Osteoblast (primary cell): ENCODE measurements around the gene PDE8B. TPM values are rescaled to one million over a fixed set of nuclear protein-coding genes. Genes with fewer than 3 reads are reported as not detected.
A peak's percentile ranks its signal among the peaks of the same experiment; 100 is the strongest.

Experiments
- DNase-seq: peaks from one replicate; pipeline ENCODE4 v3.0.0; 2011; ENCODE audit warnings: low spot score, mixed read lengths; ENCODE audit not compliant: insufficient read length; ENCODE audit errors: missing footprints
- H2AFZ ChIP-seq: 2 replicates; pipeline ENCODE4 v1.6.0; 2011; ENCODE audit warnings: mild to moderate bottlenecking, low read length
- H3K27ac ChIP-seq: 2 replicates; pipeline ENCODE4 v1.5.1; 2011; ENCODE audit warnings: mild to moderate bottlenecking, low read depth, low read length, moderate library complexity
- H3K27me3 ChIP-seq: 2 replicates; pipeline ENCODE4 v1.6.0; 2012; ENCODE audit warnings: mild to moderate bottlenecking, control low read depth, inconsistent platforms, low read length, moderate library complexity; ENCODE audit not compliant: insufficient read depth
- H3K36me3 ChIP-seq: 2 replicates; pipeline ENCODE4 v1.5.1; 2011; ENCODE audit warnings: mild to moderate bottlenecking, low read length, control low read depth, moderate library complexity; ENCODE audit not compliant: insufficient read depth
- H3K4me1 ChIP-seq: 2 replicates; pipeline ENCODE4 v1.5.1; 2011; ENCODE audit warnings: mild to moderate bottlenecking, low read length, control low read depth, moderate library complexity; ENCODE audit not compliant: insufficient read depth
- H3K4me2 ChIP-seq: 2 replicates; pipeline ENCODE4 v1.6.0; 2011; ENCODE audit warnings: mild to moderate bottlenecking, low read length; ENCODE audit not compliant: insufficient read depth
- H3K4me3 ChIP-seq: fragments of 200-600 bp; sonication (generic); 3 replicates; pipeline ENCODE4 v1.5.1; 2012; ENCODE audit warnings: mild to moderate bottlenecking, low read length, inconsistent platforms; ENCODE audit not compliant: insufficient read depth
- H3K79me2 ChIP-seq: 2 replicates; pipeline ENCODE4 v1.6.0; 2012; ENCODE audit warnings: mild to moderate bottlenecking, low read length, control low read depth, inconsistent platforms; ENCODE audit not compliant: insufficient read depth
- H3K9me3 ChIP-seq: 2 replicates; pipeline ENCODE4 v1.5.1; 2011; ENCODE audit warnings: low read depth, low read length, control low read depth
- H4K20me1 ChIP-seq: 2 replicates; pipeline ENCODE4 v1.6.0; 2012; ENCODE audit warnings: mild to moderate bottlenecking, low read length, control low read depth; ENCODE audit not compliant: insufficient read depth
- total RNA-seq: library from RNA; depleted of rRNA; stranded (reverse); fragments of >200 nt; gene quantifications from 2 replicates; pipeline ENCODE4 v1.2.3, GENCODE V29; 2012
- TF ChIP-seq, protein P1 (sequence below): IDR thresholded peaks from 2 replicates; pipeline ENCODE4 v1.5.1; 2011; ENCODE audit warnings: mild to moderate bottlenecking, low read depth, low read length, moderate library complexity; ENCODE audit errors: extremely low read depth

Gene PDE8B
- total RNA-seq, 1 donor = under 0.01 TPM

DNA sequence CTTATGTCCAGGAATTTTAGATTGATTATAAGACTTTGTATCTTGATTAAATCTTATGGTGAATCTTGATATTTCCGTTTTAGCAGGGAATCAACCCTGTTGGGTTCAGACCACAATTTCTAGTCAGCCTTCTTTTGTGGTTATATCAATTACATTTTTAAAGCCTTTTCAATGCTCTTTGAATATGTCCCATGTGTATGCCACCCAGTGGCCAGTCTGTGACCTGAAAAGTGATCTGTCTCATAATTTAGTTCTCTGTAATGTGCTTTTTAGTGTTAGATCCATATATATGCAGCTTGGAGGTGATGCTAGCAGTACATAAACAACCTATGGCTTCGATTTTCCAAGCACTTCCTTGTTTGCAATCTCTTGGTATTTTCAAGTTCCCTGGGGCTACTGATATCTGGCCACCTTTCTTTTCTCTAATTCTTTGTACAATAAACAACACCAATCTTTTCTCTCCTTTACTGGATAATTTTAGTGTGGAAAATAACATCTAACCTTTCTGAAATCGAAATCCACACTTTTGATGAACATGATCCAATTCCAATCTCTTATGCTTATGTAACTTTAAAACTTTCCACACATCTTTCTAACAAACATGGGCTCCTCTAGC lies 28.8 kb downstream of the PDE8B start:
- H2AFZ ChIP-seq = no peak overlapping the region
- H3K4me2 ChIP-seq = no peak overlapping the region
- no peak overlapping the region for H3K4me3 ChIP-seq
- no peaks in the 10 kb centered on the region for H3K36me3 ChIP-seq
- H3K27me3 ChIP-seq = peaks cover 6% of the 10 kb centered on the region
- H3K4me1 ChIP-seq = no peaks in the 10 kb centered on the region
- no peaks in the 10 kb centered on the region for H4K20me1 ChIP-seq
- TF ChIP-seq, protein P1, sequence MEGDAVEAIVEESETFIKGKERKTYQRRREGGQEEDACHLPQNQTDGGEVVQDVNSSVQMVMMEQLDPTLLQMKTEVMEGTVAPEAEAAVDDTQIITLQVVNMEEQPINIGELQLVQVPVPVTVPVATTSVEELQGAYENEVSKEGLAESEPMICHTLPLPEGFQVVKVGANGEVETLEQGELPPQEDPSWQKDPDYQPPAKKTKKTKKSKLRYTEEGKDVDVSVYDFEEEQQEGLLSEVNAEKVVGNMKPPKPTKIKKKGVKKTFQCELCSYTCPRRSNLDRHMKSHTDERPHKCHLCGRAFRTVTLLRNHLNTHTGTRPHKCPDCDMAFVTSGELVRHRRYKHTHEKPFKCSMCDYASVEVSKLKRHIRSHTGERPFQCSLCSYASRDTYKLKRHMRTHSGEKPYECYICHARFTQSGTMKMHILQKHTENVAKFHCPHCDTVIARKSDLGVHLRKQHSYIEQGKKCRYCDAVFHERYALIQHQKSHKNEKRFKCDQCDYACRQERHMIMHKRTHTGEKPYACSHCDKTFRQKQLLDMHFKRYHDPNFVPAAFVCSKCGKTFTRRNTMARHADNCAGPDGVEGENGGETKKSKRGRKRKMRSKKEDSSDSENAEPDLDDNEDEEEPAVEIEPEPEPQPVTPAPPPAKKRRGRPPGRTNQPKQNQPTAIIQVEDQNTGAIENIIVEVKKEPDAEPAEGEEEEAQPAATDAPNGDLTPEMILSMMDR = peak; percentile 52
- no peaks in the 10 kb centered on the region for H3K9me3 ChIP-seq
- no peak for DNase-seq
- no peak overlapping the region for H3K27ac ChIP-seq
- no peaks in the 10 kb centered on the region for H3K79me2 ChIP-seq

DNA sequence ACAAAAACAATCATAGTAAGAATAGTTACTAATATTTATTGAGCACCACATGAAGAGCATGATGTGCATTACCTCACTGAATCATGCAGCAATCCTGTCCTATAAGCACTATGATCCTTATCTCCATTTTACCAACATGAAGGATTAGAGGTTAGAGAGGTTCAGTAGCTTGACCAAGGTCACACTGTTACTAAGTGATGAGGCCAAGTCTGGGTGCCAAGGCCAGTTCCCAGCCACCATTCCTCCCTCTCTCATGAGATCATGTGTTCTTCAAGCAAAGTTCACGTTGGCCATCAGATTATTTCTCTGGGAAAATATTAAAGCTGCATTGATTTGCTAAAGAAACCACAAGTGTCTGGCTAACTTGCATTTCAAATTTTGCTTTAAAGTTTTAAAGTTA lies 31.0 kb downstream of the PDE8B start:
- Histone ChIP-seq H3K4me3 (no peak overlapping the region), H3K36me3 (no peaks in the 10 kb centered on the region), H3K4me2 (no peak overlapping the region), H3K27ac (no peak overlapping the region), H3K79me2 (no peaks in the 10 kb centered on the region), H4K20me1 (no peaks in the 10 kb centered on the region), H3K27me3 (peaks cover 6% of the 10 kb centered on the region), H3K9me3 (no peaks in the 10 kb centered on the region), H2AFZ (no peak overlapping the region), H3K4me1 (no peaks in the 10 kb centered on the region)
- DNase-seq = no peak
- TF ChIP-seq, protein P1 = no peak

DNA sequence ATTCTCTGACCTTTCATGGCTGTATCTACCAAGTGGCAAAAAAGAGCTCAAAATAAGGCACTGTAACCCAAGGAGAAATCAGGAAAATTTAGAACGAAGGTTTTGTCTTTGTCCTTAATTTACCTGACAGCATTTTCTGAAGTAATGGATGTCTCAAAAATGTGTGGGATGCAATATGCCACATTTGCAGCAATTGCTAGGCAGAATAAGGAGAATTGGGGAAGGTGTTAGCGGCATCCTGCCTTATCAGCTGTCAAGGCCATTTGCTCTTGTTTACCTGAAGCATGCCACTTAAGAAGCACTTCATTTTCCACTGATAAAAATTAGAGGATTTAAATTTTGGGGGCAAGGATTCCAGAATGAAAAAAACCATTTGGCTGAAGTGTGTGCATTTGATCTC lies 39.0 kb downstream of the PDE8B start:
- Histone ChIP-seq H3K4me1 (no peaks in the 10 kb centered on the region), H3K4me3 (no peak overlapping the region), H3K27ac (no peak overlapping the region), H3K36me3 (no peaks in the 10 kb centered on the region), H3K9me3 (no peaks in the 10 kb centered on the region), H3K79me2 (no peaks in the 10 kb centered on the region), H4K20me1 (no peaks in the 10 kb centered on the region), H3K4me2 (no peak overlapping the region), H3K27me3 (peaks cover 52% of the 10 kb centered on the region), H2AFZ (no peak overlapping the region)
- TF ChIP-seq, protein P1 = no peak
- no peak for DNase-seq

DNA sequence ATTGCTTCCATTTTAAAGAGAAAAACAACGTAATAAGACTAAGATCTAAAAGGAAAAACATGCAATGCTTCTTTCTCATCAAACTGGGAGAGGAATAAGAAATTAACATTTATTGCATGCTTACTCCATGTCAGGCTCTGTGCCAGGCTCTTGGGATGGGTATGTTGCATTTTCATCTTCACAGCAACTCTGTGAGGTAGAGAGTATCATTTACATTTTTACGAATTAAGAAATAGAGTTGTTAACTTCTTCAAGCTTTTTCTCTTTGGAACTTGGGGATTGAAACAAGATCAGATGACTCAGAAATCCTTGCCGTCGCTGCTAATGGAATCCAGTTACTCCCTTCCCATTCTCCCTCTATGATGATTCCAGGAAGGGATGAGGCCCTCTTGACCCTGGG lies 39.5 kb downstream of the PDE8B start:
- Histone ChIP-seq H3K36me3 (no peaks in the 10 kb centered on the region), H2AFZ (no peak overlapping the region), H3K27ac (no peak overlapping the region), H4K20me1 (no peaks in the 10 kb centered on the region), H3K4me3 (no peak overlapping the region), H3K79me2 (no peaks in the 10 kb centered on the region), H3K27me3 (peaks cover 57% of the 10 kb centered on the region), H3K4me2 (no peak overlapping the region), H3K4me1 (no peaks in the 10 kb centered on the region), H3K9me3 (no peaks in the 10 kb centered on the region)
- TF ChIP-seq, protein P1 = no peak
- DNase-seq = no peak
